K562 (cell line): ENCODE data around the gene PDE8B. TPM values are rescaled to one million over a fixed set of nuclear protein-coding genes. Genes with fewer than 3 reads are reported as not detected.

Source experiments
- ATAC-seq: fragments of 200-7000 bp; cut with Tn5 transposase; 3 replicates; pipeline ENCODE4 v1.9.1; 2020; ENCODE audit warnings: moderate library complexity
- BruUV-seq: library from RNA; stranded (reverse); fragments of 400-500 nt; replicated peaks from 2 replicates; lab custom pipeline; 2021; lab: Mats Ljungman, UMichigan
- CTCF ChIA-PET: fragments of 300-600 bp; formaldehyde crosslinking; extraction: SDS; loops from one replicate; lab custom pipeline; 2021; ENCODE audit warnings: low intra/inter-chr PET ratio; lab: Yijun Ruan, JAX
- POLR2A ChIA-PET: fragments of 300-600, 350-650 bp; sonication (Branson Sonifier 250); formaldehyde crosslinking; extraction: SDS; loops from one replicate; lab custom pipeline; 2021; ENCODE audit warnings: antibody characterized with exemption, inconsistent platforms; lab: Yijun Ruan, JAX
- DNase-seq, 4 experiments: peaks; one replicate each; pipeline versions ENCODE4 v3.0.0 to v3.0.0-alpha.2; 2011 to 2018; ENCODE audit warnings: low spot score in 3 of 4, mixed read lengths in 3 of 4; ENCODE audit errors: extremely low read depth in 1 of 4
- FAIRE-seq: peaks from 2 replicates; lab custom pipeline; 2011; peaks lifted over from hg19 to GRCh38; lab: Jason Lieb, UNC
- H2AFZ ChIP-seq: 2 replicates; pipeline ENCODE4 v1.6.0; 2011; ENCODE audit warnings: low read depth, low read length, control low read depth, inconsistent platforms
- H3K27ac ChIP-seq: fragments of 200-600 bp; 3 replicates; pipeline ENCODE4 v1.8.0; 2011; ENCODE audit warnings: low read depth, mild to moderate bottlenecking, control low read depth, inconsistent platforms, low read length, moderate library complexity, mixed read lengths; ENCODE audit errors: extremely low read depth
- H3K27me3 ChIP-seq, 2 experiments: fragments of 300-600 bp in 1 of 2; 2 replicates in 1 of 2; 3 replicates in 1 of 2; pipeline versions ENCODE4 v1.6.0 to v1.8.0; 2011; ENCODE audit warnings: inconsistent platforms in 2 of 2, low read length in 2 of 2, mild to moderate bottlenecking in 1 of 2, mixed read lengths in 1 of 2, moderate library complexity in 1 of 2; ENCODE audit not compliant: control insufficient read depth in 2 of 2, insufficient read depth in 2 of 2
- H3K36me3 ChIP-seq: fragments of 300-600 bp; 3 replicates; pipeline ENCODE4 v1.8.0; 2011; ENCODE audit warnings: mild to moderate bottlenecking, low read length, inconsistent platforms; ENCODE audit not compliant: control insufficient read depth, insufficient read depth
- H3K4me1 ChIP-seq, 2 experiments: fragments of 200-600 bp in 1 of 2; replicated peaks in 1 of 2; 2 replicates in 1 of 2; 3 replicates in 1 of 2; pipeline versions ENCODE4 v1.5.1 to v1.8.0; 2011; ENCODE audit warnings: inconsistent platforms in 2 of 2, low read length in 2 of 2, mild to moderate bottlenecking in 1 of 2, mixed read lengths in 1 of 2, moderate library complexity in 1 of 2; ENCODE audit not compliant: control insufficient read depth in 2 of 2, insufficient read depth in 2 of 2
- H3K4me2 ChIP-seq: 2 replicates; pipeline ENCODE4 v1.6.1; 2011; ENCODE audit warnings: low read length, control low read depth, inconsistent platforms, mixed read lengths; ENCODE audit not compliant: insufficient read depth
- H3K4me3 ChIP-seq: fragments of 200-600 bp; sonication (generic), shearing (Covaris generic); 2 replicates; pipeline ENCODE4 v1.5.1; 2016; ENCODE audit warnings: control low read depth, inconsistent platforms
- H3K79me2 ChIP-seq: fragments of 200-600 bp; 3 replicates; pipeline ENCODE4 v1.8.0; 2011; ENCODE audit warnings: low read length, inconsistent platforms; ENCODE audit not compliant: control insufficient read depth, insufficient read depth
- H3K9ac ChIP-seq, 2 experiments: 2 replicates each; pipeline versions ENCODE4 v1.6.0 to v1.6.1; 2011; ENCODE audit warnings: low read depth in 2 of 2, low read length in 2 of 2, control low read depth in 1 of 2, inconsistent platforms in 1 of 2, mild to moderate bottlenecking in 1 of 2, mixed read lengths in 1 of 2; ENCODE audit not compliant: insufficient read depth in 1 of 2
- H3K9me1 ChIP-seq: one replicate; pipeline ENCODE4 v1.6.0; 2011; ENCODE audit warnings: inconsistent platforms, mild to moderate bottlenecking, low read length, moderate library complexity; ENCODE audit not compliant: control insufficient read depth, insufficient read depth
- H3K9me3 ChIP-seq: replicated peaks from 2 replicates; pipeline ENCODE4 v1.5.1; 2011; ENCODE audit warnings: low read depth, low read length, inconsistent platforms; ENCODE audit not compliant: control insufficient read depth, insufficient read depth
- H4K20me1 ChIP-seq: replicated peaks from 2 replicates; pipeline ENCODE4 v1.6.1; 2011; ENCODE audit warnings: low read length, inconsistent platforms, mixed read lengths; ENCODE audit not compliant: control insufficient read depth, insufficient read depth
- CTCF ChIP-seq, 3 experiments: IDR thresholded peaks in 2 of 3; conservative IDR thresholded peaks in 1 of 3; 2 replicates each; pipeline ENCODE4 v1.5.1; 2011 to 2012; ENCODE audit warnings: low read length in 3 of 3, mild to moderate bottlenecking in 3 of 3, control low read depth in 2 of 3, improper control_type of control experiment in 1 of 3, inconsistent platforms in 1 of 3, low read depth in 1 of 3, mixed read lengths in 1 of 3, moderate library complexity in 1 of 3; ENCODE audit not compliant: insufficient read depth in 2 of 3
- MAX ChIP-seq: sonication (generic); formaldehyde crosslinking; IDR thresholded peaks from 2 replicates; pipeline ENCODE4 v1.9.0; 2022; ENCODE audit warnings: mild to moderate bottlenecking, missing genetic modification reagents
- WGBS: fragments of 100-300 bp; shearing (Covaris generic); methylation state at CpG from one replicate; pipeline ENCODE4 v1.1.6; 2016; ENCODE audit warnings: low coverage, mixed read lengths; ENCODE audit not compliant: insufficient coverage; ENCODE audit errors: missing lambda C conversion rate; 5-methylcytosine and 5-hydroxymethylcytosine counted together
- in situ Hi-C: fragments of 300-500 bp; cut with MboI; formaldehyde crosslinking; loops from 4 replicates; pipeline ENCODE4 v1.15.0; 2018; ENCODE audit warnings: inconsistent platforms, mixed read lengths
- intact Hi-C: fragments of 100-400 bp; cut with micrococcal nuclease; formaldehyde crosslinking; loops from 2 replicates; pipeline ENCODE4 v1.14.2; 2022
- polyA plus RNA-seq, 8 experiments: library from polyadenylated mRNA; depleted of rRNA in 4 of 8; stranded (reverse) in 5 of 8; unstranded in 3 of 8; fragments of >200 nt; fragmentation: Nextera tagmentation in 2 of 8; fragmentation: Illumina TruSeq in 1 of 8; extraction: Ambion mirVana in 2 of 8; extraction: Trizol in 1 of 8; gene quantifications; 2 replicates each; pipeline versions ENCODE4 v1.2.1 to v1.2.3, GENCODE V29; 2011 to 2014; ENCODE audit warnings: inconsistent platforms in 1 of 8, missing spikeins in 1 of 8
- total RNA-seq, 7 experiments: library from RNA; depleted of rRNA in 6 of 7; stranded (reverse); fragments of >200 nt in 6 of 7; fragmentation: Illumina TruSeq in 2 of 7; extraction: Trizol in 2 of 7; gene quantifications; 2 replicates each; pipeline versions ENCODE4 v1.2.1 to v1.2.3, GENCODE V29; 2011 to 2021; ENCODE audit warnings: low replicate concordance in 1 of 7

Gene PDE8B
- total and polyA plus RNA-seq, 9 of the 15 experiments (the other 6 are each of a cell fraction or from before 2014, with no cell fraction given), result 0.15 to 0.28 TPM; not detected in 7

- H2AFZ ChIP-seq, result no peak overlapping the region
Measured at GRCh38 chr5:77230727-77231470, 20.4 kb downstream of the PDE8B start.

More at GRCh38 chr5:77230727-77231470, 20.4 kb downstream of the PDE8B start:
- DNase-seq (peak in 3 of 4 experiments; percentile 5 to 21 (median 14)), ATAC-seq (no peak), FAIRE-seq (no peak)
- H3K9me3 ChIP-seq, result no peaks in the 10 kb centered on the region
- no peaks in the 10 kb centered on the region for H3K36me3 ChIP-seq
- no peak overlapping the region for H3K9ac ChIP-seq
- POLR2A ChIA-PET, result no interaction called here
- peak in 2 of 3 experiments; percentile 6 to 20; a peak in 1 of 6 replicates for TF ChIP-seq CTCF (IDR thresholded peaks at IDR 0.05 in 2 of 3, conservative IDR thresholded peaks at IDR 0.05 in 1 of 3; ENCODE audit: insufficient read depth in 2 of 3, low read depth in 1 of 3, low read length in 3 of 3)
- TF ChIP-seq MAX (CRISPR knock-in tag), result no peak
- TF ChIP-seq, all 486 proteins: peak for 1
- Histone ChIP-seq H3K4me3 (no peak overlapping the region), H3K79me2 (no peaks in the 10 kb centered on the region), H4K20me1 (0 out of 2 replicates have a peak, but pooled peaks cover 4% of the 10 kb centered on the region), H3K4me1 (no peaks in the 10 kb centered on the region), H3K27ac (no peak overlapping the region), H3K9me1 (no peaks in the 10 kb centered on the region), H3K27me3 (peaks cover 0 to 14% of the 10 kb centered on the region in 2 experiments; a peak in 3 of 5 replicates), H3K4me2 (no peak overlapping the region)
- in situ Hi-C loops (no loop called here), intact Hi-C loops (no loop called here)
- CTCF ChIA-PET, result no interaction called here
- WGBS, result 2% methylated on average over 4 of the region's 4 CpGs
- BruUV-seq, result no TSS peak
